ENCODE measurements around the gene ELAVL2. TPM values are rescaled to one million over a fixed set of nuclear protein-coding genes. Genes with fewer than 3 reads are reported as not detected.

The ELAVL2 gene
- total RNA-seq, 3 donors from 2014 or later, result 0.59 to 1.1 (median 0.66) TPM

GRCh38 chr9:23665635-23666034, 160.4 kb downstream of the ELAVL2 start:
- no peaks in the 10 kb centered on the region for H3K36me3 ChIP-seq
- no peaks in the 10 kb centered on the region for H3K4me1 ChIP-seq
- no peak overlapping the region for H3K4me3 ChIP-seq
- no peaks in the 10 kb centered on the region for H3K27me3 ChIP-seq
- intact Hi-C loops (cut with DNase I; ENCODE audit: low total_unique reads), result no loop called here
- no peak for TF ChIP-seq POLR2AphosphoS5 (IDR thresholded peaks at IDR 0.05)
- no peak for TF ChIP-seq CTCF (IDR thresholded peaks at IDR 0.05)
- TF ChIP-seq POLR2A (IDR thresholded peaks at IDR 0.05), result no peak
- H3K27ac ChIP-seq, result no peak overlapping the region
- no peaks in the 10 kb centered on the region for H3K9me3 ChIP-seq
- no peak for DNase-seq (ENCODE audit: low spot score in 2 of 2)

GRCh38 chr9:23665051-23665450, 161.0 kb downstream of the ELAVL2 start:
- intact Hi-C loops (cut with DNase I; ENCODE audit: low total_unique reads), result no loop called here
- Histone ChIP-seq H3K36me3 (no peaks in the 10 kb centered on the region), H3K9me3 (no peaks in the 10 kb centered on the region), H3K27ac (no peak overlapping the region), H3K4me1 (no peaks in the 10 kb centered on the region), H3K4me3 (no peak overlapping the region), H3K27me3 (no peaks in the 10 kb centered on the region)
- DNase-seq (ENCODE audit: low spot score in 2 of 2), result no peak
- TF ChIP-seq POLR2A (IDR thresholded peaks at IDR 0.05) (no peak), POLR2AphosphoS5 (IDR thresholded peaks at IDR 0.05) (no peak), CTCF (IDR thresholded peaks at IDR 0.05) (no peak)

GRCh38 chr9:23663946-23664345, 162.1 kb downstream of the ELAVL2 start:
- no peak for TF ChIP-seq CTCF (IDR thresholded peaks at IDR 0.05)
- TF ChIP-seq POLR2A (IDR thresholded peaks at IDR 0.05), result no peak
- no peak for TF ChIP-seq POLR2AphosphoS5 (IDR thresholded peaks at IDR 0.05)
- no peak for DNase-seq (ENCODE audit: low spot score in 2 of 2)
- Histone ChIP-seq H3K4me1 (no peaks in the 10 kb centered on the region), H3K27me3 (no peaks in the 10 kb centered on the region), H3K4me3 (no peak overlapping the region), H3K9me3 (no peaks in the 10 kb centered on the region), H3K27ac (no peak overlapping the region), H3K36me3 (no peaks in the 10 kb centered on the region)
- intact Hi-C loops (cut with DNase I; ENCODE audit: low total_unique reads), result no loop called here

- no peak for TF ChIP-seq CTCF (IDR thresholded peaks at IDR 0.05)
- TF ChIP-seq POLR2AphosphoS5 (IDR thresholded peaks at IDR 0.05), result no peak
- no peak for TF ChIP-seq POLR2A (IDR thresholded peaks at IDR 0.05)
Observed at GRCh38 chr9:23663536-23663935, 162.5 kb downstream of the ELAVL2 start.

GRCh38 chr9:23663125-23663524, 162.9 kb downstream of the ELAVL2 start:
- DNase-seq (ENCODE audit: low spot score in 2 of 2), result no peak
- no peaks in the 10 kb centered on the region for H3K4me1 ChIP-seq
- TF ChIP-seq CTCF (IDR thresholded peaks at IDR 0.05) (no peak), POLR2A (IDR thresholded peaks at IDR 0.05) (no peak), POLR2AphosphoS5 (IDR thresholded peaks at IDR 0.05) (no peak)
- H3K4me3 ChIP-seq, result no peak overlapping the region
- no peaks in the 10 kb centered on the region for H3K27me3 ChIP-seq
- H3K9me3 ChIP-seq, result no peaks in the 10 kb centered on the region
- no peaks in the 10 kb centered on the region for H3K36me3 ChIP-seq
- H3K27ac ChIP-seq, result no peak overlapping the region
- intact Hi-C loops (cut with DNase I; ENCODE audit: low total_unique reads), result no loop called here

More at GRCh38 chr9:23663536-23663935, 162.5 kb downstream of the ELAVL2 start:
- no peak for DNase-seq (ENCODE audit: low spot score in 2 of 2)
- Histone ChIP-seq H3K27ac (no peak overlapping the region), H3K4me1 (no peaks in the 10 kb centered on the region), H3K4me3 (no peak overlapping the region), H3K27me3 (no peaks in the 10 kb centered on the region), H3K9me3 (no peaks in the 10 kb centered on the region), H3K36me3 (no peaks in the 10 kb centered on the region)
- intact Hi-C loops (cut with DNase I; ENCODE audit: low total_unique reads), result no loop called here
